GM20431 (cell line): ENCODE results near the gene XRCC5.
"Not testable (repeated sequence)": the region's sequence is repeated elsewhere in the genome, so short reads cannot be mapped to it uniquely, and the experiment has no call there.

Experiments
- in situ Hi-C: fragments of 300-500 bp; cut with MseI, MboI; formaldehyde crosslinking; loops from one replicate; pipeline ENCODE4 v1.15.0; 2020; ENCODE audit warnings: low sequenced_read_pairs; ENCODE audit not compliant: unreplicated experiment

The XRCC5 gene

DNA sequence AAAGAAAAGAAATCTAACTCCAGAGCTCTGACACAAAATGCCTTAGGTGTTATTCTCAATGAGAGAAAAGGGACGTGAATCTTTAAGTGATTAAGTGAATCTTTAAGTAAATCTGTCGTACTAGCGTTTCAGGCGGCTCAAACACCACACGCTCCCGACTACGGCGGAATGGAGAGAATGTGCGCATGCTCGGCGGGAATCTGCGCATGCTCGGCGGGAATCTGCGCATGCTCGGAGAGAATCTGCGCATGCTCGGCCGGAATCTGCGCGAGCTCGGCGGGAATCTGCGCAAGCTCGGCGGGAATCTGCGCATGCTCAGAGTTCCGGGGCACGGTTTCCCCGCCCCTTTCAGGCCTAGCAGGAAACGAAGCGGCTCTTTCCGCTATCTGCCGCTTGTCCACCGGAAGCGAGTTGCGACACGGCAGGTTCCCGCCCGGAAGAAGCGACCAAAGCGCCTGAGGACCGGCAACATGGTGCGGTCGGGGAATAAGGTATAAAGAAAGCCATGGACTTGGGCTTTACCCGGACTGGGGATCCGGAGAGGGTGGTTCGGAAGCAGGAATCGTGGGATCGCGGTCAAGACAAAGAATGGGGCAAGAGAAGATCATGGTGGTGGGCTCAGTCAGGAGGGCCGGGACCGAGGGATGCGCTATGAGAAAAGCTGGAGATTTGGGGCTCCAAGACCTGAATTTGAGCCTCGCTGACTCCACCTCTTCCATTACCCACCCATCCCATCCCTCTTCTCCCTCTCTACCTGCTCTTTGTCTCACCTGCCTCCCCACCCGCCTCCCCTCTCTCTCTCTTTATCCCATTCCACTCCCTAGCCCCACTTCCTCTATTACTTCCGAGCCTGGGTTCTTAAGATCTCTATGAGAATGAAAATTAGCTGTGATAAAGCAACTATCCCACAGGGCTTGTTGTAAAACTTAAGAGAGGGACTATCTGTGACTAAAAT, at the start of gene XRCC5:
Gene XRCC5 (plus strand): TSS at position 382 of the 955 bp plus-strand sequence. CDS start 89 bp downstream, at position 471.
- in situ Hi-C loops, result no loop called here

DNA sequence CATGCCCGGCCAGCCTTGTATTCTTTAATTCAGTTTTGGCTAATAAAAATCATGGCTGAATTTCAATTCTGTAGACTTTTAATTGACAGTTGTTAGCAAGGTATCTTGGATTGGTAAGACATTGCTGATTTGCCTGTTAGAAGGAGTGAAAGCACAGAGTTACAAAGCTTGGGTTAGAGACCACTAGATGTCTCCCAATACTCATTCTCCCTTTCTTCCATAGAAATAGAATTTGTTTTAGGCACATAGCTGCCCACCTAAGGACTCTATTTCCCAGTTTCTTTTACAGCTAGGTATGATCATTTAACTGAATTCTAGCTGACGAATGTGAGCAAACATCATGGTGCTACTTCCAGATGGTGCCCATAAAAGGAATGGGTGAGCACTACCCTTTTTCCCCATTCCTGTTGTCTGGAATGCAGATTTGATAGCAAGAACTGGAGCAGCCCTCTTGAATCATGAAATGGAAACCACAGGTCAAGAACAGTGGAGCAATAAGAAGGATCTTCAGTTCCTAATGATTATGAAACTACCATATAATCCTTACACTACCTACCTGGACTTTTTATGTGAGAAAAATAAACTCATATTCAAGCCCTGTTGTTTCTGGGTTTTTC, 45.0 kb upstream of the XRCC5 start:
- in situ Hi-C loops, result no loop called here

DNA sequence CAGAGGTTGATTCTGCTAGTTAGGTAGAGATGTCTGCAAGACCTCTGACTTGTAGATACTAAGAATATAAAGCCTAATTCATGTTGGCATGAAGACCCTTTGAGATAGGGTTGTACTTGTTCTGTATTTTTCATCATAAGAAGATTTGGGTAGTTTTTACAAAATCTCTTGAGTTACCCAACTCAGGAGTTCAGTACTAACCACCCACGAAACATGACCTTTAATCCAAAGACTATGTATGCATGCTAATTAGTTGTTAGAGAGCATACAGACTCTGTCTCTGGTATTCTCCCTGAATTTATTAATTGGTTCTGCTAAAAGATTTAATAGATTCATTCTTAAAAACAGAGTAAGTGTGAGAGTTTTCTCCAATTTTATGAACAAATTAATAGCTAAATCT, 44.5 kb upstream of the XRCC5 start:
- in situ Hi-C loops, result no loop called here

DNA sequence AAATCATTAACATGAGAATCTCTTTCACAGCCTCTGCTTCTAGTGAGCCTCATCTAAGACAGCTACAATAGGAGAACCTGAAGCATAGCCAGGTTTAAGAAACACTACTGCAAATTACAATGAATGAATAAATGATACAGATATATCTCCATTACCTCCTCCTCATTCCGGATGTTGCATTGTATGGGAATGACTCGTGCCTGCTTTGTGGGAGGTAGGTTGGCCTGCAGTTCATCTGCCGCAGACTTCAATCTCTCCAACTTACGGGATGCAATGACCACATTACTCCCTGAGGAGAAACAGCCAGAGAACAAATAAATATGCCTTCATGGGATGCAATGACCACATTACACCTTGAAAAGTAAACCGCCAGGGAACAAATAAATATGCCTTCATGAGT, 42.9 kb upstream of the XRCC5 start:
- in situ Hi-C loops, result no loop called here

DNA sequence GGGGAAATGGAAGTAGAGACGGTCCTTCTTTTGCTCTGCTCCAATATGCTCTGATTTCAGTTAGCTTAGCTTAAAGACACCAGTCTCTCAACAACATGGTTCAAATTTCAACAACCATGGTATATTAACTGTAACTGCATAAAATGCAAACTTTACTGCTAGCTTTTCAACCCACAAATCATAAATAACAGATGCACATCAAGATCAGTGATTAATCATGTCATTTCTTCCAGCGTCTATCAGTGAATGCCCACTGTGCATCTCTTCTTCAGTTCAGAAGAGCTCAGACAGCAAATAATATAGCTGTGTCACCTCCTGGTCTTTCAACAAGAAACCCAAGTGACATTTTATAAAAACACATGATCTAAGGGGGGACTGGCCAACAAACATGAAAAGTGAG, 40.1 kb upstream of the XRCC5 start:
- in situ Hi-C loops, result no loop called here

- in situ Hi-C loops, result no loop called here
These were observed 39.0 kb upstream of the XRCC5 start for GRCh38 chr2:216070195-216070594.

DNA sequence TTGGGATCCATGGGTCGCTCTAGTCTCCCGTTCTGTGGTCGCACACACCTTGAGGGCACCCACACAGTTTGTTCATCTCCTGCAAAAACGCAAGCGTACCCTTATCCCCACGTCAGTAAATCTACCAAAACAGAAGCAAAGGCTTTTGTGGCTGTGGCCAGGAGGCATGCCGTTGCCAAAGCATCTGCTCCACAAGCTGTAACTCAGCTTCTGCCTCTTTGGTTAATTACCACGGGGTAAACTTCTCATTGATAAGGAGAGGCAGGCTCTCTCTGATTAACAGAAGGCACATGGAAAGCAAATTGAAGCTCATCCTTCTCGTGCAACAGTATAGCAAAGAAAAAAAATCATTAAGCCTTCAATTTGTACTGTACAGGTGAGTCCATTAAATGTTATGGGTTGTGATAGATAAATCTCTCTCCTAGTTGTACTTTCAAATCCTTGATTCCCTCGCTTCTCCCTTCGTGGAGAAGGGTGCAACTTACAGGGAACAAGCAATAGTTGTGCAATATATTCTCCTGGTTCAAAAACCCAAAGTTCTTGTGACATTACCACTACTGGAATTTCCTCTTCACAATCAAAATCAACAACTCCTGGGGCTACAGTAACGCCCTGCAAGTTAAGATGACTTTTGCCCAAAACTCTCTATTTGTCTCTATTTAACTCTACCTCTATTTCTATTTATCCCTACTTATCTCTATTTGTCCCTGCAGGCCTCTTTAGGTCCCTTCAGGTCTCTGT, 37.9 kb upstream of the XRCC5 start:
- in situ Hi-C loops, result no loop called here

GRCh38 chr2:216072473-216072872, 36.7 kb upstream of the XRCC5 start:
- in situ Hi-C loops, result no loop called here

DNA sequence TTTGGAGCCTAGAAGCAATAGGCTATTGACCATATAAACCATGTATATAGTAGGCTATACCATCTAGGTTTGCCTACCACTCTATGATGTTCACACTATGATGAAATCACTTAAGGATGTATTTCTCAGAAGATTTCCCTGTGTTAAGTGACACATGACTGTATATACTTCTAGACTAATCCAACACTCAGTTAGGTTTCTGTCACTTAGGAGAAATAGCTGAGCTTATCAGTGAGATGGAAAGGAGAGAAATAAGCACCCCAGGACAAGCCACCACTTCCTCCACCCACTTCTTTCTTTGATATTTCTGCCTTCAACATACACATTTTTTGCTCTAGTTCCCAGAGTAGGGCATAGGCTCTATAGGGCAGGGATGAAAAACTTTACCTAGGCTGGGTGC, 35.4 kb upstream of the XRCC5 start:
- in situ Hi-C loops, result no loop called here

DNA sequence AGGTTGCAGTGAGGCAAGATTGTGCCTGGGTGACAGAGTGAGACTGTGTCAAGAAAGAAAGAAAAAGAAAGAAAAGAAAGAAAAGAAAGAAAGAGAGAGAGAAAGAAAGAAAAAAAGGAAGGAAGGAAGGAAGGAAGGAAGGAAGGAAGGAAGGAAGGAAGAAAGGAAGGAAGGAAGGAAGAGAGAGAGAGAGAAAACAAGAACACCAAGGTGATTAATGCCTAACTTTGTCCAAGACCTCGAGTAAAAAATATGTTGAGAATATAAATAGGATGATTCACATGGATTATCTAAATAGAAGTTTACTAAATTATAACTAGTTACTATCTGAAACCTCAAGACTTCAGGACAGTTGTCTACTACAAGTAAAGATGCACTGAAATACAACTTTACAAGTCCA, 34.8 kb upstream of the XRCC5 start:
- in situ Hi-C loops, result no loop called here

DNA sequence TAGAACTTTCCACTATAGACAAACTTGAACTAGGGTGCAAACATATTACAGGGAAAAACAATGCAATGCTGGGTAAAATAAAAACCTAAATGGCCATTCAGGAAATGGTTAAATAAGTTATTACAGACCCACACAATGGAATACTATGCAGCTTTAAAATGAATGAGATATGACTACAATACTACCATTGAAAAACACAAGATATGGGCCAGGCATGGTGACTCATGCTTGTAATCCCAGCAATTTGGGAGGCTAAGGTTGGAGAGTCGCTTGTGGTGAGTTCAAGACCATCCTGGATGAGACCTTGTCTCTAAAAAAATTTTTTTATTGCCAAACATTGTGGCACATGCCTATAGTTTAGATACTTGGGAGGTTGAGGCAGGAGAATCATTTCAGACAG, 34.4 kb upstream of the XRCC5 start:
- in situ Hi-C loops, result no loop called here

- in situ Hi-C loops, result no loop called here
These were observed 33.4 kb upstream of the XRCC5 start for GRCh38 chr2:216075510-216076485.

DNA sequence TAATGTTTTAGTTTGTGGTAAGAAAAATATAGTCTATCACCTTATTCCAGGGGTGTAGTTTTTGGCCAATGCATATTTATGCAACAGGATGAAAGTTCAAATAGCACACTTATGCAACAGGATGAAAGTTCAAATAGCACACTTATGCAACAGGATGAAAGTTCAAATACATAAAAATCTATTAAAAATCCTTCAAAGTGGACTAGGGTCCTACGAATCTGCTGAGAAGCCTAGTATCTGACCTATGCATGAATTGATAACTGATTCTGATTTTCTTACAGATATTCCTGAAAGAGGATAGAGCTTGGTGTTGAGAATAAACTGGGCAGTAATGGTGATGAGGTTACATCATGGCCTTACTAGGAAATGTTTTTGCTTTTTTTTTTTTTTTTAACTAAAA, 30.4 kb upstream of the XRCC5 start:
- in situ Hi-C loops, result no loop called here

GRCh38 chr2:216080048-216080447, 29.1 kb upstream of the XRCC5 start:
- in situ Hi-C loops, result not testable (repeated sequence)

- in situ Hi-C loops, result no loop called here
These were observed 28.1 kb upstream of the XRCC5 start for GRCh38 chr2:216081012-216081411.

DNA sequence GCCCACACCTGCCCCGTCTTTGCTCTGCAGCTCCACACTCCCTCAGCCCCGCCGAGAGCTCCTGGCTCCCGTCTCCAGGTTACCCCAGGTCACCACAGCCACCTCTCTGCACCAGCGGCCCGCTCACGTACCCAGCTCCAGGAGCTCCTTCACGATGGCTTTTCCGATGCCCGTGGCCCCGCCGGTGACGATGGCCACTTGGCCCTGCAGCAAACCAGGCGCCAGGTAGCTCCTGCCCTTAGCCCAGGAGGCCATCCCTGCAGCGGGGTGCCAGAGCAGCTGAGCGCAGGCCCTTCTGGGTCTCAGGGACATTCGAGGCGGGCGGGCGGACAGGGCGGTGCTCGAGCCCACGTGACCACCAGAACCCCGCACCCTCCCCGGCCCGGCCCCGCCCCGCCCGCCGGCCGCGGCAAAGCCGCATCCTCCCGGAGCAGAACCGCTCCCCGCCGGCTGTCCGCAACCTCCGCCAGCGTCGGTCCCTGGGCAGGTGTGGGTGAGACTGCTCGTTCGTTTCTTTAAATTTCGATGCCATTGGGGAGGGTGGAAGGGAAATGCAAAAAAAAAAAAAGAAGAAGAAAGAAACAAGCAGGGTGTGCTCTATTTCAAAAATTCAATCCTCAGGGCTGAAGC, 27.5 kb upstream of the XRCC5 start, which contains the start of the genes PECR and TMEM169:
Gene PECR (minus strand): TSS at position 323 of the 630 bp plus-strand sequence. CDS start 68 bp downstream, at position 255.
Gene TMEM169 (plus strand): TSS at position 433 of the 630 bp plus-strand sequence. CDS start 14,045 bp downstream, outside the sequence.
- in situ Hi-C loops, result no loop called here

GRCh38 chr2:216082117-216082711, 26.9 kb upstream of the XRCC5 start:
- in situ Hi-C loops, result no loop called here

GRCh38 chr2:216082805-216083204, 26.3 kb upstream of the XRCC5 start:
- in situ Hi-C loops, result no loop called here
